Measurements from ENCODE around the gene ARHGAP15.

DNA sequence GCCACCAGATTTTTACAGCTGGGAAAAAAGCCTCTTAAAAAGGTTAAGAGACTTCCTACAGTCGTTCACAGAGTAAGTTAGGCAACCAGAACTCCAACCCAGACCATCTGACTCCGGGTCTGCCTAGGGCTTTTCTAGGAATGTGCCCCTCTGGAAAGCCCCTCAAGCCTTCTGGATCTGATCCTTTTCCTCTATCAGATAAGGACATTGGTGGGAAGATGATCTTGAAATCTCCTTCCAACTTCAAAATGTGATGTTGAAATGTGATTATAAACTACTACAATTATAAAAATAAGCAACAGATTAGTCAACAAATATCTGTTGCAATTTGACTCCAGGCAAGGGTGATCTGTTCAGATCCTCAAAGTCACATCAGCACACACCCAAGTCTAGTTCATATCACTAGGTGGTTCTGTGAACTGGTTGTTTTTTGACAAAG, 270.4 kb downstream of the ARHGAP15 start:
- TF ChIP-seq, protein P1, sequence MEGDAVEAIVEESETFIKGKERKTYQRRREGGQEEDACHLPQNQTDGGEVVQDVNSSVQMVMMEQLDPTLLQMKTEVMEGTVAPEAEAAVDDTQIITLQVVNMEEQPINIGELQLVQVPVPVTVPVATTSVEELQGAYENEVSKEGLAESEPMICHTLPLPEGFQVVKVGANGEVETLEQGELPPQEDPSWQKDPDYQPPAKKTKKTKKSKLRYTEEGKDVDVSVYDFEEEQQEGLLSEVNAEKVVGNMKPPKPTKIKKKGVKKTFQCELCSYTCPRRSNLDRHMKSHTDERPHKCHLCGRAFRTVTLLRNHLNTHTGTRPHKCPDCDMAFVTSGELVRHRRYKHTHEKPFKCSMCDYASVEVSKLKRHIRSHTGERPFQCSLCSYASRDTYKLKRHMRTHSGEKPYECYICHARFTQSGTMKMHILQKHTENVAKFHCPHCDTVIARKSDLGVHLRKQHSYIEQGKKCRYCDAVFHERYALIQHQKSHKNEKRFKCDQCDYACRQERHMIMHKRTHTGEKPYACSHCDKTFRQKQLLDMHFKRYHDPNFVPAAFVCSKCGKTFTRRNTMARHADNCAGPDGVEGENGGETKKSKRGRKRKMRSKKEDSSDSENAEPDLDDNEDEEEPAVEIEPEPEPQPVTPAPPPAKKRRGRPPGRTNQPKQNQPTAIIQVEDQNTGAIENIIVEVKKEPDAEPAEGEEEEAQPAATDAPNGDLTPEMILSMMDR (IDR thresholded peaks at IDR 0.05), result no peak
- no peak for TF ChIP-seq POLR2A (IDR thresholded peaks at IDR 0.05)

Measured in adrenal gland (tissue), 5 donors.